ENCODE data around the gene HOXD8.

Gene HOXD8

GRCh38 chr2:176147210-176147799, 17.8 kb downstream of the HOXD8 start:
- Histone ChIP-seq H3K4me3 (ENCODE audit: insufficient read depth, low read length, poor library complexity, severe bottlenecking) (no peak overlapping the region), H3K9me2 (replicated peaks; ENCODE audit: insufficient read depth, low read length) (no peaks in the 10 kb centered on the region), H3K27ac (ENCODE audit: low read depth, low read length) (no peak overlapping the region), H4K20me1 (ENCODE audit: low read depth, low read length) (no peaks in the 10 kb centered on the region), H3K79me2 (ENCODE audit: insufficient read depth, low read length) (no peaks in the 10 kb centered on the region), H3K4me2 (ENCODE audit: low read depth, low read length, poor library complexity, severe bottlenecking) (no peak overlapping the region), H3K27me3 (ENCODE audit: low read length) (no peaks in the 10 kb centered on the region), H3F3A (ENCODE audit: insufficient read depth) (no peaks in the 10 kb centered on the region), H3K36me3 (ENCODE audit: low read length) (no peaks in the 10 kb centered on the region), H3K9me3 (ENCODE audit: insufficient read depth, low read length) (no peaks in the 10 kb centered on the region), H3K9ac (ENCODE audit: low read length) (no peak overlapping the region), H2AFZ (ENCODE audit: low read depth, low read length, severe bottlenecking) (no peak overlapping the region)
- TF ChIP-seq CTCF (IDR thresholded peaks at IDR 0.05; ENCODE audit: insufficient read depth, low read length, poor library complexity, severe bottlenecking) (no peak), EZH2phosphoT487 (conservative IDR thresholded peaks at IDR 0.05; ENCODE audit: low read length) (no peak)

DNA sequence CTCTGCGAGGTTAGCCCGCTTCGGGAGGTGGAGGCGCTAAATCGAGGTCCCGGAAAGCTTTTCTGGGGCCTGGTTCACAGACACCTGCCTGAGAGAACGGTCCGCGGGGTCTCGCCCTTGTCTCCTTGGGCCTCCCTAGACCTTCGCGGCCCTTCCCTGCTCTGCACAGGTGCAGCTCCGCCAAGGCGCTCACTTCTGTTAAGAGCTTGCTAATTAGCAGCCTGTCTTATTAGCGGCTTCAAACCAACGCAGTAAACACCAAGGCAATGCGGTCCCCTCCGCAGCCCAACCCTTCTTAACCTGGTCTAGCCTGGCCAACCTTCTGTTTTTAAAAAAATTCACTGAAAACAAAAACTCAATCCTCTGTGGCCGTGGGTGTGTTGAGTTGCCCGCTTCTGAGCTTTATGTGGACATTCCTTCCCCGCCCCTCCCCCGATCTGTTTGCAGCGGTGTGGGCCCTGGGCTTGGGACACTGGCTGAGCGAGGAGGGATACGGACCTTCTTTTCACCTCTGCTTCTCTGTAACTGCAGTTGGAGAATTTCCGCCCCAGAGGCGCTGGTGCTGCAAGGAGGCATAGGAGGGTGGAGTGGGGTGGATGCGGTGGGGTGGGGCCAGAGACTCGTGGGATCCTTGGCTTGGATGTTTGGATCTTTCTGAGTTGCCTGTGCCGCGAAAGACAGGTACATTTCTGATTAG, 18.4 kb downstream of the HOXD8 start:
- Histone ChIP-seq H2AFZ (ENCODE audit: low read depth, low read length, severe bottlenecking) (no peak overlapping the region), H3K4me3 (ENCODE audit: insufficient read depth, low read length, poor library complexity, severe bottlenecking) (no peak overlapping the region), H3K79me2 (ENCODE audit: insufficient read depth, low read length) (no peaks in the 10 kb centered on the region), H3K9me2 (replicated peaks; ENCODE audit: insufficient read depth, low read length) (no peaks in the 10 kb centered on the region), H3K4me2 (ENCODE audit: low read depth, low read length, poor library complexity, severe bottlenecking) (no peak overlapping the region), H3K27ac (ENCODE audit: low read depth, low read length) (no peak overlapping the region), H3K36me3 (ENCODE audit: low read length) (no peaks in the 10 kb centered on the region), H3K27me3 (ENCODE audit: low read length) (no peaks in the 10 kb centered on the region), H3F3A (ENCODE audit: insufficient read depth) (no peaks in the 10 kb centered on the region), H4K20me1 (ENCODE audit: low read depth, low read length) (no peaks in the 10 kb centered on the region), H3K9me3 (ENCODE audit: insufficient read depth, low read length) (no peaks in the 10 kb centered on the region), H3K9ac (ENCODE audit: low read length) (no peak overlapping the region)
- TF ChIP-seq EZH2phosphoT487 (conservative IDR thresholded peaks at IDR 0.05; ENCODE audit: low read length), result no peak
- no peak for TF ChIP-seq CTCF (IDR thresholded peaks at IDR 0.05; ENCODE audit: insufficient read depth, low read length, poor library complexity, severe bottlenecking)

GRCh38 chr2:176148751-176149421, 19.4 kb downstream of the HOXD8 start:
- Histone ChIP-seq H3K79me2 (ENCODE audit: insufficient read depth, low read length) (no peaks in the 10 kb centered on the region), H2AFZ (ENCODE audit: low read depth, low read length, severe bottlenecking) (no peak overlapping the region), H3K4me2 (ENCODE audit: low read depth, low read length, poor library complexity, severe bottlenecking) (no peak overlapping the region), H3K9me2 (replicated peaks; ENCODE audit: insufficient read depth, low read length) (no peaks in the 10 kb centered on the region), H4K20me1 (ENCODE audit: low read depth, low read length) (no peaks in the 10 kb centered on the region), H3K9me3 (ENCODE audit: insufficient read depth, low read length) (no peaks in the 10 kb centered on the region), H3K27me3 (ENCODE audit: low read length) (no peaks in the 10 kb centered on the region), H3K27ac (ENCODE audit: low read depth, low read length) (no peak overlapping the region), H3K36me3 (ENCODE audit: low read length) (no peaks in the 10 kb centered on the region), H3K9ac (ENCODE audit: low read length) (no peak overlapping the region), H3F3A (ENCODE audit: insufficient read depth) (no peaks in the 10 kb centered on the region), H3K4me3 (ENCODE audit: insufficient read depth, low read length, poor library complexity, severe bottlenecking) (no peak overlapping the region)
- no peak for TF ChIP-seq EZH2phosphoT487 (conservative IDR thresholded peaks at IDR 0.05; ENCODE audit: low read length)
- no peak for TF ChIP-seq CTCF (IDR thresholded peaks at IDR 0.05; ENCODE audit: insufficient read depth, low read length, poor library complexity, severe bottlenecking)
